GM11168 (cell line): ENCODE results near the gene CLK2.
"Not testable (repeated sequence)": the region's sequence is repeated elsewhere in the genome, so short reads cannot be mapped to it uniquely, and the experiment has no call there.

ENCODE experiments used
- in situ Hi-C: fragments of 300-500 bp; cut with MboI; formaldehyde crosslinking; loops from one replicate; pipeline ENCODE4 v1.12.0; 2022; ENCODE audit warnings: low sequenced_read_pairs; ENCODE audit not compliant: unreplicated experiment

Gene CLK2

GRCh38 chr1:155297384-155297783, 24.1 kb upstream of the CLK2 start:
- in situ Hi-C loops, result no loop called here

GRCh38 chr1:155296661-155297060, 23.4 kb upstream of the CLK2 start:
- in situ Hi-C loops, result no loop called here

- in situ Hi-C loops, result no loop called here
These were observed 22.6 kb upstream of the CLK2 start for GRCh38 chr1:155295942-155296267.

GRCh38 chr1:155295183-155295941, 22.1 kb upstream of the CLK2 start:
- in situ Hi-C loops, result no loop called here

GRCh38 chr1:155294520-155295182, 21.3 kb upstream of the CLK2 start:
- in situ Hi-C loops, result no loop called here

GRCh38 chr1:155293086-155293749, 19.9 kb upstream of the CLK2 start:
- in situ Hi-C loops, result no loop called here

GRCh38 chr1:155291006-155291405, 17.7 kb upstream of the CLK2 start:
- in situ Hi-C loops, result not testable (repeated sequence)

GRCh38 chr1:155287987-155288543, 14.8 kb upstream of the CLK2 start:
- in situ Hi-C loops, result no loop called here

GRCh38 chr1:155286544-155286943, 13.2 kb upstream of the CLK2 start:
- in situ Hi-C loops, result no loop called here

- in situ Hi-C loops, result no loop called here
These were observed 12.3 kb upstream of the CLK2 start for GRCh38 chr1:155285631-155286044.

GRCh38 chr1:155285063-155285462, 11.8 kb upstream of the CLK2 start:
- in situ Hi-C loops, result no loop called here

GRCh38 chr1:155284476-155284875, 11.2 kb upstream of the CLK2 start:
- in situ Hi-C loops, result no loop called here

GRCh38 chr1:155282488-155283091, 9.3 kb upstream of the CLK2 start:
- in situ Hi-C loops, result no loop called here

- in situ Hi-C loops, result loop anchor here (5.0 kb wide), 1 partner anchor 33 kb away; no protein-coding TSS in a partner anchor
These were observed 6.0 kb upstream of the CLK2 start for GRCh38 chr1:155279268-155279667.

GRCh38 chr1:155278689-155279160, 5.4 kb upstream of the CLK2 start:
- in situ Hi-C loops, result loop anchor here (5.0 kb wide), 1 partner anchor 34 kb away; no protein-coding TSS in a partner anchor

GRCh38 chr1:155277902-155278688, 4.8 kb upstream of the CLK2 start:
- in situ Hi-C loops, result loop anchor here (5.0 kb wide), 1 partner anchor 34 kb away; no protein-coding TSS in a partner anchor

- in situ Hi-C loops, result loop anchor here (5.0 kb wide), 1 partner anchor 35 kb away; no protein-coding TSS in a partner anchor
These were observed 4.0 kb upstream of the CLK2 start, which contains the start of gene HCN3 for GRCh38 chr1:155277070-155277901. Gene HCN3 (plus strand): TSS chr1:155277463. CDS start chr1:155277591, 128 bp downstream.

- in situ Hi-C loops, result no loop called here
These were observed 600 bp downstream of the CLK2 start for GRCh38 chr1:155272466-155273342.
